ENCODE results near the gene LHX4. TPM values are rescaled to one million over a fixed set of nuclear protein-coding genes. Genes with fewer than 3 reads are reported as not detected.

The LHX4 gene
- total RNA-seq, 4 donors from 2014 or later: not detected

GRCh38 chr1:180183426-180183825 lies 46.6 kb upstream of the LHX4 start:
- peaks cover 0 to 91% of the 10 kb centered on the region in 2 donors for H3K36me3 ChIP-seq
- no peak overlapping the region for H3K4me3 ChIP-seq
- TF ChIP-seq POLR2A (IDR thresholded peaks at IDR 0.05) (no peak), CTCF (IDR thresholded peaks at IDR 0.05) (no peak), EP300 (IDR thresholded peaks at IDR 0.05) (no peak), POLR2AphosphoS5 (IDR thresholded peaks at IDR 0.05) (no peak)
- no peak overlapping the region for H3K27ac ChIP-seq
- H3K27me3 ChIP-seq: no peaks in the 10 kb centered on the region
- H3K9me3 ChIP-seq: no peaks in the 10 kb centered on the region
- peaks cover 0 to 4% (median 0%) of the 10 kb centered on the region in 3 donors for H3K4me1 ChIP-seq
- 88 to 100% methylated on average over 9 to 10 of the region's 10 CpGs for whole genome bisulfite sequencing, 2 donors (ENCODE audit: low coverage in 1 of 2)
- ATAC-seq: no peak

- WGBS, 2 donors (ENCODE audit: low coverage in 1 of 2): 85% methylated on average over 6 of the region's 9 CpGs; no CpG with 5 or more reads in 1 of the 2 donors
- H3K4me3 ChIP-seq: no peak overlapping the region
- no peaks in the 10 kb centered on the region for H3K27me3 ChIP-seq
- H3K27ac ChIP-seq: no peak overlapping the region
- no peaks in the 10 kb centered on the region for H3K9me3 ChIP-seq
- no peak for TF ChIP-seq POLR2AphosphoS5 (IDR thresholded peaks at IDR 0.05)
- TF ChIP-seq POLR2A (IDR thresholded peaks at IDR 0.05): no peak
- no peak for TF ChIP-seq CTCF (IDR thresholded peaks at IDR 0.05)
- no peak for TF ChIP-seq EP300 (IDR thresholded peaks at IDR 0.05)
- peaks cover 0 to 96% of the 10 kb centered on the region in 2 donors for H3K36me3 ChIP-seq
- H3K4me1 ChIP-seq: no peaks in the 10 kb centered on the region
- no peak for ATAC-seq
Measured at GRCh38 chr1:180184041-180184440, 46.0 kb upstream of the LHX4 start.

- TF ChIP-seq EP300 (IDR thresholded peaks at IDR 0.05) (no peak), POLR2AphosphoS5 (IDR thresholded peaks at IDR 0.05) (no peak), CTCF (IDR thresholded peaks at IDR 0.05) (no peak), POLR2A (IDR thresholded peaks at IDR 0.05) (no peak)
- no peaks in the 10 kb centered on the region for H3K4me1 ChIP-seq
- no peak for ATAC-seq
- no peak overlapping the region for H3K27ac ChIP-seq
- no peaks in the 10 kb centered on the region for H3K27me3 ChIP-seq
- 20% methylated on average over 1 of the region's 5 CpGs; no CpG with 5 or more reads in 1 of the 2 donors for WGBS, 2 donors (ENCODE audit: low coverage in 1 of 2)
- H3K36me3 ChIP-seq: peaks cover 0 to 96% of the 10 kb centered on the region in 2 donors
- no peak overlapping the region for H3K4me3 ChIP-seq
- H3K9me3 ChIP-seq: no peaks in the 10 kb centered on the region
Measured at GRCh38 chr1:180185281-180185680, 44.8 kb upstream of the LHX4 start.

- Histone ChIP-seq H3K4me3 (no peak overlapping the region), H3K27ac (no peak overlapping the region), H3K9me3 (no peaks in the 10 kb centered on the region), H3K27me3 (no peaks in the 10 kb centered on the region), H3K4me1 (no peaks in the 10 kb centered on the region), H3K36me3 (peaks cover 0 to 99% of the 10 kb centered on the region in 2 donors)
- TF ChIP-seq EP300 (IDR thresholded peaks at IDR 0.05): no peak
- no peak for TF ChIP-seq POLR2A (IDR thresholded peaks at IDR 0.05)
- no peak for TF ChIP-seq CTCF (IDR thresholded peaks at IDR 0.05)
- TF ChIP-seq POLR2AphosphoS5 (IDR thresholded peaks at IDR 0.05): no peak
- ATAC-seq: no peak
- 93 to 94% methylated on average over 3 of the region's 9 CpGs for WGBS, 2 donors (ENCODE audit: low coverage in 1 of 2)
Measured at GRCh38 chr1:180185971-180186645, 44.0 kb upstream of the LHX4 start.

- 0 to 100% methylated on average over 2 of the region's 8 CpGs for WGBS, 2 donors (ENCODE audit: low coverage in 1 of 2)
- peaks cover 0 to 100% of the 10 kb centered on the region in 2 donors for H3K36me3 ChIP-seq
- H3K4me3 ChIP-seq: no peak overlapping the region
- H3K27me3 ChIP-seq: no peaks in the 10 kb centered on the region
- H3K9me3 ChIP-seq: no peaks in the 10 kb centered on the region
- no peak overlapping the region for H3K27ac ChIP-seq
- TF ChIP-seq CTCF (IDR thresholded peaks at IDR 0.05) (no peak), POLR2A (IDR thresholded peaks at IDR 0.05) (no peak), EP300 (IDR thresholded peaks at IDR 0.05) (no peak), POLR2AphosphoS5 (IDR thresholded peaks at IDR 0.05) (no peak)
- no peaks in the 10 kb centered on the region for H3K4me1 ChIP-seq
- ATAC-seq: no peak
Measured at GRCh38 chr1:180186831-180187230, 43.2 kb upstream of the LHX4 start.

Data from gastroesophageal sphincter (tissue), 4 donors.